ENCODE data around the gene HLA-DMB. TPM values are rescaled to one million over a fixed set of nuclear protein-coding genes. Genes with fewer than 3 reads are reported as not detected.

Gene HLA-DMB
- total RNA-seq, 4 donors from 2014 or later = 59.4 to 199 (median 91.6) TPM

- TF ChIP-seq, protein P1, sequence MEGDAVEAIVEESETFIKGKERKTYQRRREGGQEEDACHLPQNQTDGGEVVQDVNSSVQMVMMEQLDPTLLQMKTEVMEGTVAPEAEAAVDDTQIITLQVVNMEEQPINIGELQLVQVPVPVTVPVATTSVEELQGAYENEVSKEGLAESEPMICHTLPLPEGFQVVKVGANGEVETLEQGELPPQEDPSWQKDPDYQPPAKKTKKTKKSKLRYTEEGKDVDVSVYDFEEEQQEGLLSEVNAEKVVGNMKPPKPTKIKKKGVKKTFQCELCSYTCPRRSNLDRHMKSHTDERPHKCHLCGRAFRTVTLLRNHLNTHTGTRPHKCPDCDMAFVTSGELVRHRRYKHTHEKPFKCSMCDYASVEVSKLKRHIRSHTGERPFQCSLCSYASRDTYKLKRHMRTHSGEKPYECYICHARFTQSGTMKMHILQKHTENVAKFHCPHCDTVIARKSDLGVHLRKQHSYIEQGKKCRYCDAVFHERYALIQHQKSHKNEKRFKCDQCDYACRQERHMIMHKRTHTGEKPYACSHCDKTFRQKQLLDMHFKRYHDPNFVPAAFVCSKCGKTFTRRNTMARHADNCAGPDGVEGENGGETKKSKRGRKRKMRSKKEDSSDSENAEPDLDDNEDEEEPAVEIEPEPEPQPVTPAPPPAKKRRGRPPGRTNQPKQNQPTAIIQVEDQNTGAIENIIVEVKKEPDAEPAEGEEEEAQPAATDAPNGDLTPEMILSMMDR (IDR thresholded peaks at IDR 0.05) = no peak
- no peak for TF ChIP-seq POLR2A (IDR thresholded peaks at IDR 0.05)
- no peak for DNase-seq
- Histone ChIP-seq H3K9me3 (no peaks in the 10 kb centered on the region), H3K27me3 (no peaks in the 10 kb centered on the region), H3K27ac (no peak overlapping the region), H3K36me3 (no peaks in the 10 kb centered on the region), H3K4me1 (no peaks in the 10 kb centered on the region), H3K4me3 (no peak overlapping the region)
These were observed 31.9 kb downstream of the HLA-DMB start for GRCh38 chr6:32908897-32909296.

- no peak for TF ChIP-seq POLR2A (IDR thresholded peaks at IDR 0.05)
- TF ChIP-seq, protein P1 (IDR thresholded peaks at IDR 0.05) = no peak
- Histone ChIP-seq H3K27me3 (no peaks in the 10 kb centered on the region), H3K9me3 (no peaks in the 10 kb centered on the region), H3K4me3 (no peak overlapping the region), H3K4me1 (no peaks in the 10 kb centered on the region), H3K36me3 (no peaks in the 10 kb centered on the region), H3K27ac (no peak overlapping the region)
- no peak for DNase-seq
These were observed 34.3 kb downstream of the HLA-DMB start for GRCh38 chr6:32906539-32906938.

- Histone ChIP-seq H3K4me3 (no peak overlapping the region), H3K27ac (no peak overlapping the region), H3K36me3 (no peaks in the 10 kb centered on the region), H3K27me3 (no peaks in the 10 kb centered on the region), H3K4me1 (no peaks in the 10 kb centered on the region), H3K9me3 (no peaks in the 10 kb centered on the region)
- no peak for DNase-seq
- TF ChIP-seq POLR2A (IDR thresholded peaks at IDR 0.05) = no peak
- TF ChIP-seq, protein P1 (IDR thresholded peaks at IDR 0.05) = no peak
These were observed 35.8 kb downstream of the HLA-DMB start for GRCh38 chr6:32905078-32905477.

DNA sequence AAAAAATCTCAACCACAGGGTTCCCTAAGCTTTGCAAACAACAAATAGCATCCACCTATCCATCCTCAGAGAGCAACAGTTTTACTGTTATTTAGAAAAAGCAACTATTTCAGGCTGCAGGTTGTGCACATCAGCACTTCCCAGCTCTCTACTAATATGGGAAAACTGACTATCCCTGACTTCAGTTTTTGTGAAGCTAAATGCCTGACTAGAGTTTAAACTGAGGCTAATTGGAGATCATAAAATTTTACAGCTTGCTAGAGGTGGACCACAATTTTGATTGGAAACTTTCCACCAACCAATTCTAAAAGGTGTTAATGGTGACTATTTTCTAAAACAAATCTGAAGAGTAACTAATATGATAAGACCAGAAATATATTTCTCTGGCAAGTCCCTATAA, 36.9 kb downstream of the HLA-DMB start:
- no peak overlapping the region for H3K27ac ChIP-seq
- H3K9me3 ChIP-seq = no peaks in the 10 kb centered on the region

GRCh38 chr6:32895006-32895345, 45.9 kb downstream of the HLA-DMB start:
- Histone ChIP-seq H3K27ac (peak overlapping the region; percentile 86 to 89 (median 88)), H3K4me1 (peaks cover 0 to 4% (median 0%) of the 10 kb centered on the region in 4 donors), H3K9me3 (no peaks in the 10 kb centered on the region), H3K27me3 (no peaks in the 10 kb centered on the region), H3K4me3 (peak overlapping the region; percentile 58 to 80 (median 62)), H3K36me3 (no peaks in the 10 kb centered on the region)
- DNase-seq = no peak
- TF ChIP-seq, protein P1 (IDR thresholded peaks at IDR 0.05) = no peak
- TF ChIP-seq POLR2A (IDR thresholded peaks at IDR 0.05) = no peak

More for the DNA sequence above, 36.9 kb downstream of the HLA-DMB start:
- no peaks in the 10 kb centered on the region for H3K36me3 ChIP-seq
- no peaks in the 10 kb centered on the region for H3K27me3 ChIP-seq
- no peak for TF ChIP-seq POLR2A (IDR thresholded peaks at IDR 0.05)
- TF ChIP-seq, protein P1 (IDR thresholded peaks at IDR 0.05) = no peak
- no peak overlapping the region for H3K4me3 ChIP-seq
- no peaks in the 10 kb centered on the region for H3K4me1 ChIP-seq
- DNase-seq = no peak

Data from Peyer's patch (tissue), 4 donors.